GM19372 (cell line): ENCODE data around the gene WASHC4.

Source experiments
- ATAC-seq: cut with Tn5 transposase; IDR thresholded peaks from one replicate; pipeline ENCODE4 v1.9.1; 2021; ENCODE audit warnings: mild to moderate bottlenecking, low read depth, moderate library complexity; ENCODE audit not compliant: unreplicated experiment

WASHC4 gene

DNA sequence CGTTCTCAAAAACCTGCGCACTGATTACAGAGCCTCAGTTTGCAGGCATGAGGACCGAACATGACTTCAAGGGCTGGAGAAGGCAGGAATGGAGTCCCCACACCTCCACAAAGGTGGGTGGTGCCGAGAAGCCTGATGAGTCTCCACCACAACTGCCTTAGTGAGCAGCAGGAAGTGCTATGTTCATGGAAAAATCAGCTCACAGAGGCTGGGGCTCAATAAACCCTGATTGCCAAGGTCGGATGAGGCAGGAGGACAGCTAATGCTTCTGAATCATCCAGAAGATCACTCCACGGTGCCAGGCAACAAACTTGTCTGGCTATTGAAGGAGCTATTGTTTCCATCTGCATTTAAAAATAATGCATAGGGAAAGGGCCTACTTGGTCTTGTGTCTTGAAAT lies 97.4 kb downstream of the WASHC4 start:
- no peak for ATAC-seq

- no peak for ATAC-seq
These were observed 98.0 kb downstream of the WASHC4 start for GRCh38 chr12:105205322-105206048.

DNA sequence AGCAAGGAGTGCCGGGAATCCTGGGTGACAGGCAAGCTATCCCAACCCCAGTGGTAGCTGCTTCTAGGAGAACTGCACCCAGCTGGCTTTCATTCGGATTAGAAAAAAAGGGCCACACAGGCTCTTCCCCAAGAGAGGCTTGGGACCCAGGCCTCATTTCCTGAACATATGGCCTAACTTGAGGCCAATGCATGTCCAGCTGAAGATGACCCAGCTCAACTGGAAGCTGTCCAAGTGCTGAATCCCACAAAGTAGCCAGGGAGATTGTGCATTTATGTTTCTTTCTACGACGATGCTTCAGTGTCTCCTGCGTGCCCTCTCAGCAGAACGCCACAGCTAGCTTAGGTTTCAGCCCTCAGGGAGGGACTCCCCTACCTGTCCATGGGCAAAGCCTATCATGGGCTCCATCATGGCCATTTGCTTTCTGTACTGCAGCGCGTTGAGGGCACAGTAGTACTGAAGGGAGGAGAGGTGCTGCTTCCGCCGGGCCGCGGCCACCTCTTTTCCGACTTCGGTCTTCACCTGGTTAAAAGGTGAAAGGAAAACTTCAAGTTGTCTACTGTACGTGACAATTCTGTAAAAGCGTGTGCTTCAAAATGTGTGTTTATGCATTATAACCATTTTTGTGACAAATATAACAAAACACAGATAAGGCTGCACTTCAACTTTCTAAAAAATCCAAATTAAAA lies 99.3 kb downstream of the WASHC4 start:
- ATAC-seq, result no peak

- no peak for ATAC-seq
These were observed 101.6 kb downstream of the WASHC4 start for GRCh38 chr12:105209091-105209490.

GRCh38 chr12:105212438-105212837 lies 104.9 kb downstream of the WASHC4 start:
- no peak for ATAC-seq

DNA sequence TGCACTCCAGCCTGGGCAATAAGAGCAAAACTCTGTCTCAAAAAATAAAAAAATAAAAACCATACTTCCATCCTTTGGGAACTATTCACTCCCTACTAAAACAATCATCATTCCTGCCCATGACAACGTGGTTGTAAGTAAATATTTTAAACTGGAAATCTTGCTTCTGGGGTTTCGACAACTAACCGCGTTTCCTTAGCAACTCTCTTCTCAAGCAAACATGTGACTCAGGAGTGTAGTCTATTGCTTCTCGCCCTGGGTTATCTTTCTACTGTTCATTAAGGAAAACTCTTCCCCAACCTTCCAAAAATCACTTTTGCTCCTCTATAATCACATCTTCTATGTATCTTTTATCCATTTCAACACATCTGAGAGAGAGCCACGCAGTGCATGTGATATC lies 106.6 kb downstream of the WASHC4 start:
- no peak for ATAC-seq

DNA sequence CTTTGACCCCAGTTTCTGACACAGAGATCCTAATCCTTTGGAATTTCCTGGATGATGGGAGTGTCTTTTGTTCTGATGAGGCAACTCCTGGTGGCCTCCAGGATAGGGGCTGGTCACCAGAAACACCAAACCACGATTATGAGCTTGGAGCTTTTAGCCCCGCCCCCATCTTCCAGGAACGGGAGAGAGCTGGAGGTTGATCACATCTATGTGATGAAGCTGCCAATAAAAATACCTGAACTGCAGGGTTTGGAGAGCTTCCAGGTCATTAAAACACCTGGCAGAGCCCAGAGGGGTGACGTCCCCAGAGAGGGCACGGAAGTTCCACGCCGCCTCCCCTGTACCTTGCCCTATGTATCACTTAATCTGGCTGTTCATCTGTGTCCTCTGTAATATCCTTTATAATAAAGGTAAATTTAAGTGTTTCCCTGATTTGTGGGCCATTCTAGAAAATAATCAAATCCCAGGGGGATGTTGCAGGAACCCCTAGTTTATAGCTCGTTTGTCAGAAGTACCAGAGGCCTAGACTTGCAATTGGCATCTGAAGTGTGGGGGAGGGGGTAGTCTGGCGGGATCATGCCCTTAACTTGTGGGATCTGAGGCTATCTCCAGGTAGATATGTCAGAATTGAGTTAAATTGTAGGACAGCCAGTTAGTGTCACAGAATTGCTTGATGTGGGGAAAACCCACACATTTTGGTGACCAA lies 107.3 kb downstream of the WASHC4 start:
- no peak for ATAC-seq

- ATAC-seq, result no peak
These were observed 110.9 kb downstream of the WASHC4 start for GRCh38 chr12:105218434-105218833.
